SU-DHL-6 (cell line): ENCODE data around the gene ANO10.

Source experiments
- EZH2phosphoT487 ChIP-seq: fragments of 200-600 bp; sonication (generic), shearing (Covaris generic); conservative IDR thresholded peaks from 2 replicates; pipeline ENCODE4 v1.6.1; 2018; ENCODE audit warnings: mild to moderate bottlenecking, antibody characterized with exemption, low read length, moderate library complexity, mixed read lengths
- TF ChIP-seq, protein P1 (sequence below): fragments of 200-600 bp; sonication (generic); IDR thresholded peaks from one replicate; pipeline ENCODE4 v1.5.1; 2017; ENCODE audit warnings: antibody characterized with exemption, mild to moderate bottlenecking, low read length, moderate library complexity; ENCODE audit not compliant: insufficient read depth, poor library complexity, severe bottlenecking

- TF ChIP-seq, protein P1, sequence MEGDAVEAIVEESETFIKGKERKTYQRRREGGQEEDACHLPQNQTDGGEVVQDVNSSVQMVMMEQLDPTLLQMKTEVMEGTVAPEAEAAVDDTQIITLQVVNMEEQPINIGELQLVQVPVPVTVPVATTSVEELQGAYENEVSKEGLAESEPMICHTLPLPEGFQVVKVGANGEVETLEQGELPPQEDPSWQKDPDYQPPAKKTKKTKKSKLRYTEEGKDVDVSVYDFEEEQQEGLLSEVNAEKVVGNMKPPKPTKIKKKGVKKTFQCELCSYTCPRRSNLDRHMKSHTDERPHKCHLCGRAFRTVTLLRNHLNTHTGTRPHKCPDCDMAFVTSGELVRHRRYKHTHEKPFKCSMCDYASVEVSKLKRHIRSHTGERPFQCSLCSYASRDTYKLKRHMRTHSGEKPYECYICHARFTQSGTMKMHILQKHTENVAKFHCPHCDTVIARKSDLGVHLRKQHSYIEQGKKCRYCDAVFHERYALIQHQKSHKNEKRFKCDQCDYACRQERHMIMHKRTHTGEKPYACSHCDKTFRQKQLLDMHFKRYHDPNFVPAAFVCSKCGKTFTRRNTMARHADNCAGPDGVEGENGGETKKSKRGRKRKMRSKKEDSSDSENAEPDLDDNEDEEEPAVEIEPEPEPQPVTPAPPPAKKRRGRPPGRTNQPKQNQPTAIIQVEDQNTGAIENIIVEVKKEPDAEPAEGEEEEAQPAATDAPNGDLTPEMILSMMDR = no peak
- TF ChIP-seq EZH2phosphoT487 = no peak
Observed at GRCh38 chr3:43344520-43344919, 277.3 kb downstream of the ANO10 start.
